Smooth muscle cell (in vitro differentiated cells): Measurements from ENCODE around the gene SPINT1. TPM values are rescaled to one million over a fixed set of nuclear protein-coding genes. Genes with fewer than 3 reads are reported as not detected.

ENCODE experiments used
- DNase-seq: peaks from one replicate; lab custom pipeline; 2025; ENCODE audit not compliant: unreplicated experiment; lab: John Stamatoyannopoulos, UW
- H2AFZ ChIP-seq: fragments of 200-600 bp; sonication (generic); 2 replicates; pipeline ENCODE4 v1.6.0; 2016; ENCODE audit warnings: antibody characterized with exemption, low read depth, mild to moderate bottlenecking
- H3F3A ChIP-seq: fragments of 200-600 bp; sonication (generic); 2 replicates; pipeline ENCODE4 v1.6.0; 2017; ENCODE audit warnings: antibody characterized with exemption, low read depth
- H3K27ac ChIP-seq: fragments of 200-600 bp; sonication (generic); 2 replicates; pipeline ENCODE4 v1.5.1; 2016; ENCODE audit warnings: low read depth, mild to moderate bottlenecking
- H3K27me3 ChIP-seq: fragments of 200-600 bp; sonication (generic); 2 replicates; pipeline ENCODE4 v1.6.1; 2016; ENCODE audit warnings: low read depth, mild to moderate bottlenecking
- H3K36me3 ChIP-seq: fragments of 200-600 bp; sonication (generic); 2 replicates; pipeline ENCODE4 v1.5.1; 2016; ENCODE audit warnings: low read depth
- H3K4me1 ChIP-seq: fragments of 200-600 bp; sonication (generic); 2 replicates; pipeline ENCODE4 v1.5.1; 2016; ENCODE audit warnings: low read depth
- H3K4me2 ChIP-seq: fragments of 200-600 bp; sonication (generic); 2 replicates; pipeline ENCODE4 v1.6.0; 2016; ENCODE audit warnings: mild to moderate bottlenecking
- H3K4me3 ChIP-seq: fragments of 200-600 bp; sonication (generic); 2 replicates; pipeline ENCODE4 v1.5.1; 2016; ENCODE audit warnings: mild to moderate bottlenecking
- H3K79me2 ChIP-seq: fragments of 200-600 bp; sonication (generic); 2 replicates; pipeline ENCODE4 v1.6.0; 2016; ENCODE audit warnings: low read depth, mild to moderate bottlenecking
- H3K9ac ChIP-seq: fragments of 200-600 bp; sonication (generic); 2 replicates; pipeline ENCODE4 v1.6.0; 2016; ENCODE audit warnings: low read depth
- H3K9me3 ChIP-seq: fragments of 200-600 bp; sonication (generic); replicated peaks from 2 replicates; pipeline ENCODE4 v1.5.1; 2016; ENCODE audit warnings: low read depth
- H4K20me1 ChIP-seq: fragments of 200-600 bp; sonication (generic); 2 replicates; pipeline ENCODE4 v1.6.0; 2016; ENCODE audit warnings: low read depth
- CTCF ChIP-seq: fragments of 200-600 bp; sonication (generic); IDR thresholded peaks from 2 replicates; pipeline ENCODE4 v1.5.1; 2017; ENCODE audit warnings: borderline replicate concordance, mild to moderate bottlenecking, antibody characterized with exemption; ENCODE audit not compliant: insufficient read depth, poor library complexity, severe bottlenecking
- WGBS: methylation state at CpG from one replicate; pipeline ENCODE4 v1.1.7; 2016; ENCODE audit warnings: low lambda C conversion rate; 5-methylcytosine and 5-hydroxymethylcytosine counted together
- polyA plus RNA-seq: library from polyadenylated mRNA; unstranded; fragments of >200 nt; fragmentation: Nextera tagmentation; extraction: Ambion mirVana; gene quantifications from 2 replicates; pipeline ENCODE4 v1.2.1, GENCODE V29; 2016
- total RNA-seq: library from RNA; depleted of rRNA; stranded (reverse); fragments of >200 nt; gene quantifications from 2 replicates; pipeline ENCODE4 v1.2.3, GENCODE V29; 2014

SPINT1 gene
- total and polyA plus RNA-seq, 2 experiments from 2014 or later, result 50.2 to 76.5 TPM

GRCh38 chr15:40812721-40813425, 31.0 kb upstream of the SPINT1 start:
- TF ChIP-seq CTCF, result no peak
- Histone ChIP-seq H2AFZ (no peak overlapping the region), H4K20me1 (no peaks in the 10 kb centered on the region), H3K36me3 (no peaks in the 10 kb centered on the region), H3K27me3 (no peaks in the 10 kb centered on the region), H3K9me3 (no peaks in the 10 kb centered on the region), H3K9ac (no peak overlapping the region), H3K4me3 (no peak overlapping the region), H3K79me2 (peaks cover 5% of the 10 kb centered on the region), H3K4me2 (no peak overlapping the region), H3F3A (no peaks in the 10 kb centered on the region), H3K27ac (no peak overlapping the region), H3K4me1 (no peaks in the 10 kb centered on the region)
- WGBS, result 95% methylated on average over 12 of the region's 12 CpGs
- DNase-seq, result no peak

- Histone ChIP-seq H4K20me1 (no peaks in the 10 kb centered on the region), H3K27ac (no peak overlapping the region), H3K27me3 (no peaks in the 10 kb centered on the region), H2AFZ (no peak overlapping the region), H3K9ac (no peak overlapping the region), H3K4me2 (no peak overlapping the region), H3K9me3 (no peaks in the 10 kb centered on the region), H3K4me1 (no peaks in the 10 kb centered on the region), H3K4me3 (no peak overlapping the region), H3F3A (no peaks in the 10 kb centered on the region), H3K36me3 (no peaks in the 10 kb centered on the region), H3K79me2 (no peaks in the 10 kb centered on the region)
- WGBS, result 87% methylated on average over 4 of the region's 4 CpGs
- no peak for DNase-seq
- no peak for TF ChIP-seq CTCF
Measured at GRCh38 chr15:40815042-40815698, 28.7 kb upstream of the SPINT1 start.

- Histone ChIP-seq H3K27me3 (no peaks in the 10 kb centered on the region), H3K4me3 (no peak overlapping the region), H3K4me1 (no peaks in the 10 kb centered on the region), H3K36me3 (no peaks in the 10 kb centered on the region), H4K20me1 (no peaks in the 10 kb centered on the region), H3K9ac (no peak overlapping the region), H3K79me2 (no peaks in the 10 kb centered on the region), H3K4me2 (no peak overlapping the region), H3K27ac (no peak overlapping the region), H3F3A (no peaks in the 10 kb centered on the region), H2AFZ (no peak overlapping the region), H3K9me3 (no peaks in the 10 kb centered on the region)
- no peak for TF ChIP-seq CTCF
- 93% methylated on average over 7 of the region's 7 CpGs for WGBS
- DNase-seq, result no peak
Measured at GRCh38 chr15:40819048-40819447, 24.8 kb upstream of the SPINT1 start.

DNA sequence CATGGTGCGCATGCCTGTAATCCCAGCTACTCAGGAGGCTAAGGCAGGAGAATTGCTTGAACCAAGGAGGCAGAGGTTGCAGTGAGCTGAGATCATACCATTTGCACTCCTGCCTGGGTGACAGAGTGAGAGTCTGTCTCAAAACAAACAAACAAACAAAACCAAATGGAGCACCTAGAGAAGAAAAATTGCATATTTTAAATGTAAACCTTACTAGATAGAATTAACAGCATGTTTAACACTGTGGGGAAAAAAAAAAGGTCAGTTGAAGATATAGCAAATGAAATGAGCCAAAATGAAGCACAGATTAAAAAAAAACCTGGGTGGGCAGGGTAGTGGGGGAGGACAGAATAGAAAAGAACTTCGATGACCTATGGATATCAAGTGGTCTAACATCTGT, 22.7 kb upstream of the SPINT1 start:
- Histone ChIP-seq H3K27me3 (no peaks in the 10 kb centered on the region), H3K9me3 (no peaks in the 10 kb centered on the region), H4K20me1 (no peaks in the 10 kb centered on the region), H3K36me3 (no peaks in the 10 kb centered on the region), H2AFZ (no peak overlapping the region), H3K79me2 (no peaks in the 10 kb centered on the region), H3K4me2 (no peak overlapping the region), H3F3A (no peaks in the 10 kb centered on the region), H3K4me1 (no peaks in the 10 kb centered on the region), H3K27ac (no peak overlapping the region), H3K9ac (no peak overlapping the region), H3K4me3 (no peak overlapping the region)
- DNase-seq, result no peak
- no peak for TF ChIP-seq CTCF
- 97% methylated on average over 2 of the region's 2 CpGs for WGBS
